T-helper 2 cell treated with Interferon-gamma antibody and Interleukin-4, amounts not matched to agents 100 ng/mL and 5 ng/mL, for 36 hours (primary cell): ENCODE measurements around the gene ASB10. TPM values are rescaled to one million over a fixed set of nuclear protein-coding genes. Genes with fewer than 3 reads are reported as not detected.

Source experiments
- intact Hi-C: fragments of 100-400 bp; cut with micrococcal nuclease; formaldehyde crosslinking; loops from one replicate; pipeline ENCODE4 v1.15.1; 2023
- total RNA-seq: library from RNA; stranded (reverse); gene quantifications from 2 replicates; pipeline ENCODE4 v1.2.3, GENCODE V29; 2022

The ASB10 gene, protein sequence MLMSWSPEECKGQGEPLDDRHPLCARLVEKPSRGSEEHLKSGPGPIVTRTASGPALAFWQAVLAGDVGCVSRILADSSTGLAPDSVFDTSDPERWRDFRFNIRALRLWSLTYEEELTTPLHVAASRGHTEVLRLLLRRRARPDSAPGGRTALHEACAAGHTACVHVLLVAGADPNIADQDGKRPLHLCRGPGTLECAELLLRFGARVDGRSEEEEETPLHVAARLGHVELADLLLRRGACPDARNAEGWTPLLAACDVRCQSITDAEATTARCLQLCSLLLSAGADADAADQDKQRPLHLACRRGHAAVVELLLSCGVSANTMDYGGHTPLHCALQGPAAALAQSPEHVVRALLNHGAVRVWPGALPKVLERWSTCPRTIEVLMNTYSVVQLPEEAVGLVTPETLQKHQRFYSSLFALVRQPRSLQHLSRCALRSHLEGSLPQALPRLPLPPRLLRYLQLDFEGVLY
- not detected in 2 replicates for total RNA-seq

DNA sequence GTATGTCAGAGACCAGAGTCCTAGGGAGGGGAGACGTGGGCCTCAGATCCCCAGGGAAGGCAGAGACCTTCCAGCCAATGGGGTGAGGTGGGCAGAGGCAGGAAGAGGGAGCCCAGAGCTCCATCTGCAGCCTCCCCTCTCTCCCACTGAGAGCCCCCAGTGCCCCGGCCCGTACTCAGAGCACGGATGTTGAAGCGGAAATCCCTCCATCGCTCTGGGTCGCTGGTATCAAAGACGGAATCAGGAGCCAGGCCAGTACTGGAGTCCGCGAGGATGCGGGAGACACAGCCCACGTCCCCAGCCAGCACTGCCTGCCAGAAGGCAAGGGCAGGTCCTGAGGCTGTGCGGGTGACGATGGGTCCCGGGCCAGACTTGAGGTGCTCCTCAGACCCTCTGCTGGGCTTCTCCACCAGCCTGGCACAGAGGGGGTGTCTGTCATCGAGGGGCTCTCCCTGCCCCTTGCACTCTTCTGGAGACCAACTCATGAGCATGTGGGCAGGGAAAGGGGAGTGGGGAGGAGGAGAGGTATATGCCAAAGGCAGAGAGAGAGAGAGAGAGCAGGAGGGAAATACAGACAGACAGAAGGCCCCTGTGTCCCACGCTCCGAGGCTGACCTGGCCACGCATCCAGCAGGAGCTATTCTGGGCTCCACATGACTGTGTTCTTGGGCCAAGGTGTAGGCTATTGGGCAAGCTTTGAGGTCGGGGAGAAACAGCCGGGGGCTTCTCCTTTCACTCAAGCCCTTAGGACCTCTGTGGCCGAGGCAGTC lies at the start of gene ASB10:
Gene ASB10 (minus strand): TSS at position 611 of the 769 bp plus-strand sequence. CDS start 120 bp downstream, at position 491.
- intact Hi-C loops, result no loop called here

DNA sequence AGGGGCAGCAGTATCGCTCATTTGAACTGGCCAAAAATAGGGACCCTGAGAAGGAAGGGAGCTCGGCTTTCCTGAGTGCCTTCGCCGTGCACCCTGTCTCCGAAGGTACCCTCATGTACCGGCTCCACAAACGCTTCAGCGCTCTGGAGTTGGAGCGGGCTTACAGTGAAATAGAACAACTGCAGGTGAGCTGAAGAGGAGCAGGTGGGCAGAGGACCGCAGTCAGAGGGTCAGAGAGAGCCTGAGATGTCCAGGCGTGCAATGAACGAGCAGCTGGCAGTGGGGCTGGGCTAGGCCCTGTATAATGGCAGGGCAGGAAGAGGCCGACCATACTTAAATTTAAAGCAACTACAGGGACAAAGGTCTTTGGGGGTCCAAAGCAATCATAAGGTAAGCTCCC lies 49.4 kb upstream of the ASB10 start:
- intact Hi-C loops, result no loop called here

DNA sequence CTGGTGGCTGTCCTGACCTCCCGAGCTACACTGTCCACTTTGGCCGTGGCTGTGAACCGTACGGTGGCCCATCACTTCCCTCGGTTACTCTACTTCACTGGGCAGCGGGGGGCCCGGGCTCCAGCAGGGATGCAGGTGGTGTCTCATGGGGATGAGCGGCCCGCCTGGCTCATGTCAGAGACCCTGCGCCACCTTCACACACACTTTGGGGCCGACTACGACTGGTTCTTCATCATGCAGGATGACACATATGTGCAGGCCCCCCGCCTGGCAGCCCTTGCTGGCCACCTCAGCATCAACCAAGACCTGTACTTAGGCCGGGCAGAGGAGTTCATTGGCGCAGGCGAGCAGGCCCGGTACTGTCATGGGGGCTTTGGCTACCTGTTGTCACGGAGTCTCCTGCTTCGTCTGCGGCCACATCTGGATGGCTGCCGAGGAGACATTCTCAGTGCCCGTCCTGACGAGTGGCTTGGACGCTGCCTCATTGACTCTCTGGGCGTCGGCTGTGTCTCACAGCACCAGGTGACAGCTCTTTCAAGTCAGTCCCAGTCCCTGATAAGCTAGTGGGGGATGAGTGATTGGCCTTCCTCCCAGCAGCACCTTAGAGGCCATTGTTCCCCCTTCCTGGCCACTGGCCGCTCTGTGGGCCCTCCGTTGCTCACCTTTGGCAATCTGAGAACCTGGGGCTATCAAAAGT lies 48.2 kb upstream of the ASB10 start:
- intact Hi-C loops, result no loop called here

DNA sequence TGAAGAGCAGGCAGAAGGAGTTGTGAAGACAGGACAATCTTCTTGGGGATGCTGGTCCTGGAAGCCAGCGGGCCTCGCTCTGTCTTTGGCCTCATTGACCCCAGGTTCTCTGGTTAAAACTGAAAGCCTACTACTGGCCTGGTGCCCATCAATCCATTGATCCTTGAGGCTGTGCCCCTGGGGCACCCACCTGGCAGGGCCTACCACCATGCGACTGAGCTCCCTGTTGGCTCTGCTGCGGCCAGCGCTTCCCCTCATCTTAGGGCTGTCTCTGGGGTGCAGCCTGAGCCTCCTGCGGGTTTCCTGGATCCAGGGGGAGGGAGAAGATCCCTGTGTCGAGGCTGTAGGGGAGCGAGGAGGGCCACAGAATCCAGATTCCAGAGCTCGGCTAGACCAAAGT lies 46.8 kb upstream of the ASB10 start:
- intact Hi-C loops, result loop anchor here (2.0 kb wide), 4 partner anchors 27 to 175 kb away; partner anchors contain the start of genes FASTK and SLC4A2

DNA sequence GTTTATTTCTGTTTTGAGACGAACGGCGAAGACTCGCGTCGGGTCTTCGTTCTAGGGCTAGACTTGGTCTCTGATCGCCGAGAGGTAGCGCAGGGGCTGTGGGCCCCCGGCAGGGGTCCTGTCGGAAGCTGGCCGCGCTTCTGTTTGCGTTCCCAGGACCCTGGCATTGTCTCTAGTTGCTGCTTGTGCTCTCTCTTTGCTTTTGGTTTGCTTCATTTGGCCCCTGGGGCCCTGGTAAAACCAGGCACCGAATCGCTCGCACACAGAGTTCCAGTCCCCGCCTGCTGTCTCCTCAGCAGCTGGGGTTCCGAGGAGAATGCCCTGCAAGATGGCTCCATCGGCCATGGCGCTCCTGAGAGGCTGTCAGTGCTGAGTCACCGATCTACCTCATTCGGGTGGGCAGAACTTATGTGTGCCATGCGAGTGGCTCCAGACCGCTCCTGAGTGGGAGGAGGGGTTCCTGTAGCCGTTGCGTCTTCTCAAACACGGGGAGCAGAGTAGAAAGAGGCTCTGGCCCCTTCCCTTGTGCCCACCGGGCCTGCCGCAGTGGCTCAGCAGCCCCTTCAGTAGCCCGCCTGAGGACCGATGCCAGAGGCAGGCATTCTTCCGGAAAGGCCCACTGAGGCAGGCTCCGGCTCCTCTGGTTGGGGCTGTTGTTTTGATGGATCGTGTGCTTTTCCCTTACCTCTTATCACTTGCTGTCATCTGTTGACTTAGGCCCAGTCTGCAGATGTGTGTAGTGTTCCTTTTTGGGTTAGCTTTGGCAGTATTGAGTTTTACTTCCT lies 46.1 kb upstream of the ASB10 start:
- intact Hi-C loops, result loop anchor here (1.0 to 2.0 kb wide), 5 partner anchors 11 to 174 kb away; partner anchors contain the start of genes FASTK and SLC4A2

DNA sequence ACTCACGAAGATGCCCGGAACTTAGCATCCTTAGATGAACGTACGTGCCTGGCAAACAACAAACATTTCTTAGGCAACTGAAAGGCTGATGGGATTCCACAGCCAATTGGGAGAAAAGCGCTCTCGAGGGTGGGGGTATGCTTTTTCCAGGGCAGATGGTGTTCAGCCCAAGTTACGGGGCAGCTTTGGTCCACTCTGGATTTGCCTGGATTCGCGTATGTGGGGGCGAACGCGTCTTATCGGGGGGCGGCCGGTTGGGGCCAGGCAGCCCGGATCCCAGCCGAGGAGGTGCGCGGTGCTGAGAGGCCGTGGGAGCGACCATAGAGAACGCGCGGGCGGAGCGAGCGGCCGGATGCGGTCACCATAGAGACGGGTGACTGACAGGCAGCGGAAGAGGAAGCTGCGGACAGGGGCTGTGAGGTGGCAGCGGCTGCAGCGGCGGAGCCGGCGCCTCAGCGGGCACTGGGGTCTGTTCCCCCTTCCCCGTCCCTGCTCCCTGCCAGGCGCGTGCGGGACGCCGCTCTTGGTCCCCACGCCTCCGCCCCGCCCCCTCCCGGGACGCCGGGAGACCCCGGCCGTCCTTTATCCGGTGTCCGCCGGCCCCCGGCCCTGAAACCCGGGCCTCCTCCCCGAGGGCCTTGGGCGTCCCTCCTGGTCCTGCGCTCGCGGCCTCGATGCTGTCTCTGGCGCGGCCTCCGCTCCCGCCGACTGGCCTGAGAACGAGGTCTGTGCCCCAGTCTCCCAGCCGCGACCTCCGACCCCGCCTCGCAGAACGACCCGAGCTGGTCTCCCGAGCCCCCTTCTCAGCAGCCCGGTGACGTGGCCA lies 45.3 kb upstream of the ASB10 start, which contains the start of gene CHPF2:
Gene CHPF2 (plus strand): TSS at position 393 of the 826 bp plus-strand sequence. CDS start 1,529 bp downstream, outside the sequence.
- intact Hi-C loops, result loop anchor here (1.0 to 2.0 kb wide), 5 partner anchors 12 to 174 kb away; partner anchors contain the start of genes FASTK and SLC4A2

DNA sequence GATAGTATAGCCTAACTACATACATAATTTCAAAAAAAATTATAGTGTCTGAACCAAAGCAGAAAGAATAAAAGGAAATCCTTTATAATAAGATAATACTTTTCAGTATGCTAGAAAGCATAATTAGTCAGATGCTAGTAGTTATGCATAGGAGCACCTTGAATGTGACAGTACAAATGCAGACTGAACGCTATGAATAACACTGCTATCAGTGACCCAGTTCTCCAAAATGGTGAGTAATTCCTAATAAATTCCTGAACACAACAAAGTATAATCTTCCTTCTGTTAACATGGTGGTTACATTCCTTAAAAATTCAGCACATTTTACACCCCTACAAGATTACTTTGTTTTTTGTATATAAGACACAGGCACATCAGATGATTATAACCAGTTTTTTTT lies 44.0 kb upstream of the ASB10 start:
- intact Hi-C loops, result no loop called here

DNA sequence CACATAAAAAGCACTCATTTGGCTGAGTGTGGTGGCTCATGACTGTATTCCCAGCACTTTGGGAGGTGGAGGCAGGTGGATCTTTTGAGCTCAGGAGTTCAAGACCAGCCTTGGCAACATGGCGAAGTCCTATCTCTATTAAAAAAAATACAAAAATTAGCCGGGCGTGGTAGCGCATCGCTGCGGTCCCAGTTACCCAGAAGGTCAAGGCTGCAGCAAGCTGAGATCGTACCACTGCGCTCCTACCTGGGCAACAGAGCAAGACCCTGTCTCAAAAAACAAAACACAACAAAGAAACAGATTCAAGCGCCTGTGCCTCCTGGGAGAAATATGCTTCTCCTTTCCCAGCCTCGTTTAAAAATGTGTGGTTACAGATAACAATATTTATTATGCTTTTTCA lies 42.2 kb upstream of the ASB10 start:
- intact Hi-C loops, result no loop called here

DNA sequence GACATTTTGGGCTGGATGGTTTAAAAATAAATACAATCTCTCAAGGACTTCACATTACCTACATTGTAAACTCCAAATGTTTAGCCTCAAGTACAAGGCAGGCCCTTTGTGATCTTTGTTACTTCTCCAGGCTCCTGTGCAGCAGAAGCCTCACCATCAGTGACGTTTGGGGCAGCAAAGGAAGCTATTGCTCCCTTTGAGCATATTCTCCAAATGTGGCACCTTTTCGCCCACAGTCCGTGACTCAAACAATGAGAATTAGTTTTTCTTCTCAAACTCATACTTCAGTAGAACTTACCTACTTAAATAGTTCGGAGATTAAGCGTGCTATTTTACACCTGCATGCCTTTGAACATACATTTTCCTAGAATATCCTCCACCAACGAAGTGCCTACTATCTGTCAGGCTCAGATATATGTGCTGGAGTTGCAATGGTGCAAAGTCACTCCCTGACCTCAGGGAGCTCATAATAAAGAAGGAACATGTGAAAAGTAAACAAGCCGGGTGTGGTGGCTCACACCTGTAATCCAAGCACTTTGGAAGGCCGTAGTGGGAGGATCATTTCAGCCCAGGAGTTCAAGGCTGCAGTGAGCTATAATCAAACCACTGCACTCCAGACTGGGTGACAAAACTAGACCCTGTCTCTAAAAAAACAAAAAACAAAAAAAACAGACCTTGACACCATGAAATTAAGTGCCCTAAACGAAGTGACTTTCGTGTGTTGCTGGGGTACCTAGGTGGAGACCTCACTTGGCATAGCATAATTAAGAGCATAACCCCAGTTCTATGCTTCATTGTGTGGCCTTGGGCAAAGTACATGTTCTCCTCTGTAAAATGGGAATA lies 41.2 kb upstream of the ASB10 start:
- intact Hi-C loops, result no loop called here

DNA sequence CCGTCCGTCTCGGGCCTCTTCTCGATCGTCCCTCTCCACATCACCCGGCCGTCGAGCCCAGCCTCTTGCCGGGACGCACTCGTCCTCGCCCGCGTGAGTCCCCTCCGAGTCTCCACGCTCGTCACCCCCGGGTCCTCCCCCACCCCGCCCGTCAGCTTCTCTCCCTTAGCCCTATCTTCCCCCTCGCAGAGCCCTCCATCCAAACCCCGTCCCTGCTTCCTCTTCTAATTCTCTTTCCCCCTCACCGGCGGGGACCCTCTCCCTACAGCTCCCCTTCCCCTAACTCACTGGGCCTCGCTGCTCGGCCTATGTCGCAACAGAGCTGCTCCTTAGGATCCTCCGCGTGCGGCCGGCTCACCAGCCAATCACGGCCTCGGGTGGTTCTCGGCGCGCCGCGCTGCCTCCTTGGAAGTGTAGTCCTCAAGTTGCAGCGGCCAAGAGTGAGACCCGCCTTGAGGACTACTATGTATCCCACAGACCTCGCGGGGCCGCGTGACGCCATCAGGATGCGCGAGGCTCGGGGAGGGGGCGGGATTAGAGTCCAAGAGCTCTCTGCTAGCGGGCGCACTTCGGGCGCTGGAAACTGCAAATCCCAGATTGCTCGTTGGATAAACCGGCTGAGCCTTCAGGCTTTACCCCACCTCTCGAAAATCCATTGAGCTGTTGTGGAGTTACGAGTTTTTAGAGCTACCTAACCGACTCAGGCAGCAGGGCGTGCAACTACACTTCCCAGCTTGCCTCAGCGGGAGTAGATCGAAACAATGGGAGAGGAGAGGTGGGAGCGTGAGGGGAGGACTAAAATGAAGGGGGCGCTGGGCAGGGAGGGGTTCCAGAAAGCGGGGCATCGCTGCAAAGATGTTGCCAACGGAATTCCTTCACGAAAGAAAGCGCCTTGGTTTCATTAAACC lies 40.1 kb upstream of the ASB10 start, which contains the start of gene ABCF2:
Gene ABCF2 (minus strand): TSS at position 331 of the 908 bp plus-strand sequence. CDS start 747 bp downstream, outside the sequence.
- intact Hi-C loops, result loop anchor here (1.0 to 2.0 kb wide), 6 partner anchors 17 to 1389 kb away; partner anchors contain the start of genes CDK5, NUB1, TMUB1 and ZNF862

DNA sequence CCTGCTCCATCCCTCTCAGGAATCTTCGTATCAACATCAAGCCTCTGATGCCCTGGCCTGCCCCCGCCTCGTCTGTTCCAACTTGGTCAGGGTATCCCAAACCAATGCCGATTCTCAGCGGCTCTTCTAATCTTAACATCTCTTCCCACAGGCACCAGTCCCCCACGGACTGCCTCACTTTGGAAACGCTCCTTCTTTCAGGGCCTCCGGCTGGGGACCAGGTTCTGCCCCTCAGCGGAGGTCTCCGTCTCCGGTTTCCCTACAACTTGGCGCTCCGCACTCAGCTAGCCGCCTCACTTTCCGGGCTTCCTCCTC lies 39.5 kb upstream of the ASB10 start:
- intact Hi-C loops, result loop anchor here (2.0 kb wide), 1 partner anchor 144 kb away; the partner anchor contains the start of gene TMUB1

DNA sequence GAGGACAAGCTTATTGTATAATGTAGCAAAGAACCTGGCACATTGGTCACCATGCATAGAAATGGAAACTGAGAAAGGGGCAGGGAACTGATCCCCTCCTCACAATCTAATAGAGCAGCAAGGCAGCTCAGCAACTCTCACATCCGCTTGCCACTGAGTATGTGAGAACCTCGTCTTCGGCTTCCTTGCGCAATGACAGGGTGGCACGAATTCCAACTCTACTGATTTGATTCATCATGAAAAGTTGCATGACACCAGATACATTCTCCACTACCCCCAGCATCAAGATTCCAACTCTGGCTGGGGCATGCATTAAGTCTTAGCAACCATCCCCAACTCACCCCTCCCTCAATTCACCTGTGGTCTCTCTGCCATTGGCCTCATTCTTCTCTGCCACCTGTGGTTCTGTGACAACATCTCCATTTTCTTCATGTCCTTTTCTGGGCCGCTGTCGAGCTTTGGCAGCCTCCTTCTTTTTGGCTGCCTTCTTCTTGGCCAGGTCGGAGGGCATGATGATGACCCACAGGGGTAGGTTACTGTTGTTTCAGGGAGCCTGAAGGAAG lies 39.0 kb upstream of the ASB10 start:
- intact Hi-C loops, result loop anchor here (2.0 kb wide), 1 partner anchor 143 kb away; the partner anchor contains the start of gene TMUB1

DNA sequence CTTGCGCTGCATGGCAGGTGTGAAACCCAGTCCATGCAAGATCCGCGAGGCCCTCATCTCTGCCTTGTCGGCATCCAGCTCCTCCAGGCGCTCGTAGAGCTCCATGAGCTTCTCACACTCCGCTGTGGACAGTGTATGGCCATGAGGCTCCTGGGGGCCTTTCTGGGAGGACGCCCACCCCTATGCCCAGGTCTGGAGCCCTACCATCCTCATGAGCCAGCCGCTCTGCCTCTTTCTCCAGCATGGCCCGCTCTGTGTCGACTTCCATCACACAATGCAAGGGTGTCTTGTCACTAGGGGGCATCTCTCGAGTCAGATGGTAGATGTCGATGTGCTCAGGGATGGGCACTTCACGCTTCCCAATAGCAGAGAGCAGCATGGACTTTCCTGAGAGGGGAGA lies 36.7 kb upstream of the ASB10 start:
- intact Hi-C loops, result no loop called here

DNA sequence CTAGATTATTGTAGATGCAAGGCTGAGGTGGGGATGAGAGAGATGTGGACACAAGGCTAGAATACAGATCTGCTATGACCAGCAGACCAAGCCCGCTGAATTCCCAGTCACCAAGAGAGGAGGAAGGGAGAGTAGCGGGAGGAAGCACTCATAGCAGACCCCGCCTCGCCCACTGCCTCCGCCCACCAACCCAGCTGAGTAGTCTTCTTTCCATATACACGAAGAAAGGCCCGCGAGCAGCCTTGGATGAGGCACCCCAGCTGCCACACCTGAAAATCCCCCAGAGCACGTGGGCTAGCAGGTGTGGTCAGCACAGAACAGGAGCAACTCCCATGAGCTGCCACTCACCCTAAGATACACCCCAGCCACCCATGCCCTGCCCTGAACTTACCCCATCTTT lies 31.1 kb upstream of the ASB10 start:
- intact Hi-C loops, result no loop called here

DNA sequence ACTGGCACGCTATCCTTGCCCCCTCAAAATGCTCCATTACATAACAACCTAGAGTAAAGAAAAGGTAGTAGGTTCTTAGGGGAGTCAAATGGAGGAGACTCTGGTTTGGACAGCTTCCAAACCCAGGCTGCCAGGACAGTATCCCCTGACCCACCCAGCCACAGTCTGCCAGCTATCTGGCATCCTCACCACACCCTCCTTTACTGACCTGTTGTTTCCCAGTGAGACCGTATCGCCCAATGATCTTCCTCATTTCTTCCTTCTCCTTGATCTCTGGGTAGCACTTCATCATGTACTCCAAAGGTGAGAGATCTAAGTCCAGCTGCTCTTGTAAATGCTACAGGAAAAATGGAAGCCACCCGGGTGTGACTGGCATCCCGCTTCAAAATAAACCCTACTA lies 28.3 kb upstream of the ASB10 start:
- intact Hi-C loops, result no loop called here

DNA sequence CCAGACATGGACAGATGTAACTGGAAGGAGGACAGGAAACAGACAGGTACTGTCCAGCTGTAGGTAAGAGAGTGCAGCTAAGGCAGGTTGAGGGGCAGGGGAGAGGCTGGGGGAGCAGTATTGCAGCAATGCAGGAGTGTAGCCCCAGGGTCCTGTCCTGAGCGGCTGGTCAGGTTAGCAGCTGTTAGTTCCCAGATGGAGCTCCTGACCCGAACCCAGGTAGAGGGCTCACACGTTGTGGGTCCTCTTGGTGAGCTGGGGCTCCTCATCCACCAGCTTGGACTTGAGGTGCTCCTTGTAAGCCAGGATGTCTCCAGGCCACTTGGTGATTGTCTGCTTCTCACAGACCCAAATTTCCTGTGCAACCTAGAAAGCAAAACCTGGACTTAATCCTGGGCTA lies 26.8 kb upstream of the ASB10 start:
- intact Hi-C loops, result no loop called here

DNA sequence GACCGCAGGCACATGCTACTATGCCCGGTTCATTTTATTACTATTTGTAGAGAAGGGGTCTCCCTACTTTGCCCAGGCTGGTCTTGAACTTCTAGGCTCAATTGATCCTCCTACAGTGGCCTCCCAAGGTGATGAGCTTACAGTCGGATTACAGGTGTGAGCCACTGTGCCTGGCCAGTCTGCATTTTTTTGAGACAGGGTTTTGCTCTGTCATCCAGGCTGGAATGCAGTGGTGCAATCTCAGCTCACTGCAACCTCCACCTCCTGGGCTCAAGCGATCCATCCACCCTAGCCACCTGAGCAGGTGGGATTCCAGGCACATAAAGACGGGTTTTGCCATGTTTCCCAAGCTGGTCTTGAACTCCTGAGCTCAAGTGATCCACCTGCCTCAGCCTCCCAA lies 25.6 kb upstream of the ASB10 start:
- intact Hi-C loops, result no loop called here
